Measurements from ENCODE around the gene CDH4.

Gene CDH4

DNA sequence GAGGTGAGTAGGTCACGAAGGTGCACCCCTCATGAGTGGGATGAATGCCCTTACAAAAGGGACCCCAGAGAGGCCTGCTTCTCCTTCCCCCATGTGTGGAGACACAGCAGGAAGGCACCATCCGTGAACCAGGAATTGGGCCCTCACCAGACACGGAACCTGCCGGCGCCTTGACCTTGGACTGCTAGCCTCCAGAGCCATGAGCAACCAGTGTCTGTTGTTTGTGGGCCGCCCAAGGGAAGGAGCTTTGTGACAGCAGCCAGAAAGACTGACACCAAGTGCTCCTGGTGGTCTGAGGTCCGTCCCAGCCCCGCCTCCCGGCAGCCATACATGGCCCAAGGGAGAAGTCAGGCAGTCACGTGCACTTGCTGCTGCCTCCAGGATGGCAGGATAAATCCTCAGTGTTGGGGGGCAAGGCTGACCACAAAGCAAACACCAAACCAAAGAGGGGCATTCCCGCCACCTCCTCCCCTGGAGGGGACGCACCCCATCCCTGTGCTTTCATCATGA is 29.3 kb downstream of the CDH4 start:
- Mint-ChIP-seq H3K4me3 (no peak overlapping the region), H3K4me1 (ENCODE audit: low read depth) (no peaks in the 10 kb centered on the region), H3K9me3 (peaks cover 10% of the 10 kb centered on the region), H3K27me3 (ENCODE audit: low read depth) (no peaks in the 10 kb centered on the region), H3K36me3 (ENCODE audit: low read depth) (peaks cover 6% of the 10 kb centered on the region), H3K27ac (no peak overlapping the region)
- DNase-seq (ENCODE audit: low spot score) = no peak

DNA sequence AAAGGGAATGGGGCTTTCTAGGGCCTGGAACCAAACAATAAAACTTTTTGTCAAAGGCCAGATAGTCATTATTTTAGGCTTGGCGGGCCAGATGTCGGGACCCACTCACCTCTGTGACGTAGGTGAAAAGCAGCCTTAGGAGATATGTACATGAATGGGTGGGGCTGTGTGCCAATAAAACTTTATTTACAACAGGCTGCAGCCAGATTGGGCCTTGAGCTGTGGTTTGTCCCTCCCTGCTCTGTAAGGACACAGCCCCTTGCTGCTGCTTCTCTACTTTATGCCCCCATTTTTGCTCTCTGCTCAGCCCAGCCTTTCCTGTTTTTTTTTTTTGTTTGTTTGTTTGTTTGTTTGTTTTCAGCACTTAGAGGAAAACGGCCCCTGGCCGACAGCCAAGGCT is 32.7 kb downstream of the CDH4 start:
- Mint-ChIP-seq H3K9me3 (peaks cover 10% of the 10 kb centered on the region), H3K27ac (no peak overlapping the region), H3K4me3 (no peak overlapping the region), H3K36me3 (ENCODE audit: low read depth) (peaks cover 6% of the 10 kb centered on the region), H3K27me3 (ENCODE audit: low read depth) (no peaks in the 10 kb centered on the region), H3K4me1 (ENCODE audit: low read depth) (no peaks in the 10 kb centered on the region)
- DNase-seq (ENCODE audit: low spot score) = no peak

DNA sequence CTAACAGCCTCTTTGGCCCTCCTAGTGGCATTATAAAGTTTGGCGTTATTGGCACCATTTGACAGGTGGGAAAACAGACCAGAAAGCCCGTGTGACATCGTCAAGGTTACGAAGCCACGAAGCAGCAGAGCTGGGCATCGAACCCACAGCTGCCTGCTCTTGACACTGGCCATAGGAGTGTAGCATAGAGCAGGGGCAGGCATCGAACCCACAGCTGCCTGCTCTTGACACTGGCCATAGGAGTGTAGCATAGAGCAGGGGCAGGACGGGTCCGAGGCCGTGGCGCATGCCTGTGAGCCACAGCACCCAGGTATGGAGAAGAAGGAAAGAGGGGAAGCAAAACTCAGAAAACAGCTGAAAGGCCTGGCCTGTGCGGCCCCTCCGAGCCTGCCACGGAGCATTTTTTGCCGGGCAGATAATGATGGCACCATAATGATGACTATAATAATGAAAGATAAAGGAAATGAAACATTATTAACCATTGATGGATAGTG is 33.1 kb downstream of the CDH4 start:
- Mint-ChIP-seq H3K4me3 (no peak overlapping the region), H3K4me1 (ENCODE audit: low read depth) (no peaks in the 10 kb centered on the region)

DNA sequence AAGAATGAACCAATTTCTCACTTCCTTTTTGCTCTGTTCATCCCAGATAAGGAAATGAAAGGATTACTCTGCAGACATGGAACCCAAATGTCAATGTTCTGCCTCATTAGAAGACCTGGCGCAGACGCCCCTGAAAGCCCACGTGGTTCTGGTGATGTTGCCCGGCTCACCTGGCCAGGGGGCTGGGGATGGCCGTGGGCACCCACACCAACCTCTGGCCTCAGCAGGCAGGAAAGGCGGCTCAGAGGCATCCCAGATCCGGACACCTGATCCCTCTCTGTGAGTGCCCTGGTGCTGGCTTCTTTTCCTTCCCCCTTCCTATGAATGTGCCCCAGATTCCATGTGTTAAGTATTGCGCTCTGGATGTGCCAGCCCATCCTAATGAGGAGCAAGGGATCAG is 33.6 kb downstream of the CDH4 start:
- H3K27ac Mint-ChIP-seq = no peak overlapping the region
- H3K27me3 Mint-ChIP-seq (ENCODE audit: low read depth) = no peaks in the 10 kb centered on the region

More for the DNA sequence above, 33.1 kb downstream of the CDH4 start:
- DNase-seq (ENCODE audit: low spot score) = no peak
- Mint-ChIP-seq H3K9me3 (peaks cover 10% of the 10 kb centered on the region), H3K27ac (no peak overlapping the region), H3K27me3 (ENCODE audit: low read depth) (no peaks in the 10 kb centered on the region), H3K36me3 (ENCODE audit: low read depth) (peaks cover 6% of the 10 kb centered on the region)

DNA sequence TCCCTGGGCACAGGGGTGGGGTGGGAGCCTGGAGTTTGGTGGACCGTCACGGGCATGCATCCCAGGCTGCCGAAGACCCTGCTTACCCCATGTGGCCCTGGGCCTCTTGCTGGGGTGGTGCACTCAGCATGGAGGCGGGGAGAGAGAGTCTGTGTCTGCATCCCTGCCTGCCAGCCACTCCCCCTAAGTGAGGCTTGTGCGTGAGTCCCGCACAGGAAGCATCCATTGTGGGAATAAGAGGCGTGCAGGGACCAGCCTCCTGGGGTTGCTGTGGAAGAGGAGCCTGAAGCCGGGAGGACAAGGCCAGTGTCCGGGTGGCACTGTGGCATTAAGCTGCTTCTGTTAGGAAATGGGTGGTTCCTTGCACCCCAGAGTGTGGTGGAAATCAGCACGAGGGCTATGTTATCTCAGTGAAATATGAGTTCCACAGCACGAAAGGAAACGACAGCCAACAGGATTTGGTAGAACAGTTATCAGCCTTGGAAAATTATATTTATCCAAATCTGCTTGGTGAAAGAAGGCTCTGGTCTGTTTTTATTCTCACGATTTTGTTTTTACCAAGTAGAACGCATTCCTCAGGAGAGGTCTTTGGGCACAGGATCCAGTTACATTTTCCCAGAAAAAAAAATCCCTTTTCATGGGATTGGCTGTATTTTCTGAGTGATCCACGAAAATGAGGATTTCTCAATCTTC is 35.7 kb downstream of the CDH4 start:
- H3K4me3 Mint-ChIP-seq = no peak overlapping the region
- no peak overlapping the region for H3K27ac Mint-ChIP-seq
- H3K9me3 Mint-ChIP-seq = peaks cover 4% of the 10 kb centered on the region
- H3K4me1 Mint-ChIP-seq (ENCODE audit: low read depth) = no peaks in the 10 kb centered on the region
- DNase-seq (ENCODE audit: low spot score) = no peak
- peaks cover 2% of the 10 kb centered on the region for H3K36me3 Mint-ChIP-seq (ENCODE audit: low read depth)
- no peaks in the 10 kb centered on the region for H3K27me3 Mint-ChIP-seq (ENCODE audit: low read depth)

More for the DNA sequence above, 33.6 kb downstream of the CDH4 start:
- Mint-ChIP-seq H3K9me3 (peaks cover 10% of the 10 kb centered on the region), H3K4me3 (no peak overlapping the region), H3K4me1 (ENCODE audit: low read depth) (no peaks in the 10 kb centered on the region), H3K36me3 (ENCODE audit: low read depth) (peaks cover 6% of the 10 kb centered on the region)
- no peak for DNase-seq (ENCODE audit: low spot score)

DNA sequence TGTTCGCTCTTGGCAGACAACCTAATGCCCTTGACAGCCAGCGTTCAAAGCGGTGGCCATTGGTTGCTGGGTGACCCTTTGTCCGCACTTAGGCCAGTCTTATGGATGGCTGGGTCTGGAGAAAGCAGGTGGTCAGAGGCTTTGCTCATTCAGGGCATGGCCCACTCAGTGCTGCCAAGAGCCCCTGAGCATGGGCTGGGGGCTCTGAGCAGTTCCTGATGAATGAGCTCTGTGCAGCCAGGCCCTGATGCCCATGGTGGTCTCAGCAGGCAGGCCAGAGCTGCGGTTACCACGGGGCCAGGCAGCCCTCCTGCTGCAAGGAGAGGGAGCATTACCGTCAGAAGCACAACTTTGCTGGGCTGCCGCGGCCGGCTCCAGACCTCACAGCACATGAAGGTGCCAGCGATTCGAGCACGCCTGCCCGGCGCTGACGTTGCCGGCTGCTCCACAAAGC is 36.3 kb downstream of the CDH4 start:
- peaks cover 4% of the 10 kb centered on the region for H3K9me3 Mint-ChIP-seq

DNA sequence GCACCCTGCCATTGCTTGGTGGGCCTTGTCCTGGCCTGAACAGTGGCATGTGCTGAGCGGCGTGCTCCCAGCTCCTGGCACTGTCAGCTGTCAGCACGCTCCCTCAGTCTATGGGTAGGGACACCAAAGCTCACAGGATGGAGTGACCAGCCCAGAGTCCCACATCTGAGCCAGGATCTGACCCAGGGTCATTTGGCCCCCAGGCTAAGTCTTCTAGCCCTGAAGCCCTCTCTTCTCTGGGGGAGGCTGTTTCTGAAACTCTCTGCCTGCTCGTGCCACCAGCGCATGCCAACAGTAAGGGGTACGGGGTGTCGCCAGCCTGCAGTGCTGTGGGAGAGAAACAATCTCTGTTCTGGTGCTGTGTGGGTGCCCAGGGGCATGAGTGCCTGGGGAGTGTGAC is 37.1 kb downstream of the CDH4 start:
- no peak for DNase-seq (ENCODE audit: low spot score)
- peaks cover 2% of the 10 kb centered on the region for H3K36me3 Mint-ChIP-seq (ENCODE audit: low read depth)
- no peaks in the 10 kb centered on the region for H3K4me1 Mint-ChIP-seq (ENCODE audit: low read depth)

More for the DNA sequence above, 36.3 kb downstream of the CDH4 start:
- no peak for DNase-seq (ENCODE audit: low spot score)
- Mint-ChIP-seq H3K27me3 (ENCODE audit: low read depth) (no peaks in the 10 kb centered on the region), H3K36me3 (ENCODE audit: low read depth) (peaks cover 2% of the 10 kb centered on the region), H3K4me3 (no peak overlapping the region), H3K4me1 (ENCODE audit: low read depth) (no peaks in the 10 kb centered on the region), H3K27ac (no peak overlapping the region)

DNA sequence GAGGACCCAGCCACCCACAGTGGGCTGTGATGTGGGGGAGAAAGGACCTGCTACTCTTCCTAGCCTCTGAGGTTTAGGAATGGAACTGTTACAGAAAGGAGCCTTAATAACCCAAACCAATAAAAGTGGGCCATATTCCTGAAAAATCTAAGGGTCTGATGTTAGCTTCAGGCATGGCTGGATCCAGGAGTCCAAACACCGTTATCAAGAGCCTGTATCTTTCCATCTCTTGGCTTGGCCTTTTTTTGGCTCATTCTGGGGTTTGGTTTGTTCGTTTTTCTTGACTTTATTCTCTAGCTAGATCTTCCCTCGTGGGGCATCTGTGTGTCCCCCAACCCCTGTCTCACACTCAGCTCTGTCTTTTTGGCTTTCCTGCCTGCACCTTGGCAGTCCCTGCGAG is 38.7 kb downstream of the CDH4 start:
- Mint-ChIP-seq H3K27ac (no peak overlapping the region), H3K4me1 (ENCODE audit: low read depth) (no peaks in the 10 kb centered on the region), H3K36me3 (ENCODE audit: low read depth) (no peaks in the 10 kb centered on the region), H3K27me3 (ENCODE audit: low read depth) (no peaks in the 10 kb centered on the region), H3K4me3 (no peak overlapping the region), H3K9me3 (peaks cover 4% of the 10 kb centered on the region)
- DNase-seq (ENCODE audit: low spot score) = no peak

More for the DNA sequence above, 37.1 kb downstream of the CDH4 start:
- H3K27ac Mint-ChIP-seq = no peak overlapping the region
- H3K9me3 Mint-ChIP-seq = peaks cover 3% of the 10 kb centered on the region
- H3K4me3 Mint-ChIP-seq = no peak overlapping the region
- no peaks in the 10 kb centered on the region for H3K27me3 Mint-ChIP-seq (ENCODE audit: low read depth)

DNA sequence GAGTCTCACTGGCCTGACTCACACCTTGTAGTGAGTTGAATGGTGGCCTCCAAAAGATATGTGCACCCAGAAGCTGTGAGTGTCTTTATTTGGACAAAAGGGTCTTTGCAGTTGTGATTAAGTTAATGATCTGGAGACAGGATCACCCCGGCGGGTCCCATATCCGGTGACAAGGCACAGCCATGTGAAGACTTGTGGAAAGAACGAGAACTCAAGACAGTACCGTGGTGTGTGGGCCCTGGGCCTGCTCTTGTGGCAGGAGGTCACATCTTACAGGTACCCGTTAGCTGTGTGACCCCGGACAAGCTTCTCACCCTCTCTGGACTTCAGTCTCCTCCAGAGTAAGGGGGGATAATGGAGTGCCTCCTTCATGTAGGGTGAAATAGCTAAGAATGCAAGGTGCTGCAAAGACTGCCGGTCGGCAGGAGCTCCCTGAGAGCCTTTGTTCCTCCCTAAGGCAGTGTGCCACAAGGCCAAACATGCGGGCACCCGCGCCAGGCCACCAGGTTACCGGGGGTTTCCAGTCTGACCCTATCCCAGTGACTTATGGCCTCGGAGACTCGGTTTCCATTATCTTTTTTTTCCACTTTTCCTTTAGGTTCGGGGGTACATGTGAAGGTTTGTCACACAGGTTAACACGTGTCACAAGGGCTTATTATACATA is 39.2 kb downstream of the CDH4 start:
- H3K9me3 Mint-ChIP-seq = peaks cover 4% of the 10 kb centered on the region
- H3K27ac Mint-ChIP-seq = no peak overlapping the region
- DNase-seq (ENCODE audit: low spot score) = no peak
- H3K36me3 Mint-ChIP-seq (ENCODE audit: low read depth) = no peaks in the 10 kb centered on the region
- no peaks in the 10 kb centered on the region for H3K4me1 Mint-ChIP-seq (ENCODE audit: low read depth)
- no peak overlapping the region for H3K4me3 Mint-ChIP-seq
- no peaks in the 10 kb centered on the region for H3K27me3 Mint-ChIP-seq (ENCODE audit: low read depth)

DNA sequence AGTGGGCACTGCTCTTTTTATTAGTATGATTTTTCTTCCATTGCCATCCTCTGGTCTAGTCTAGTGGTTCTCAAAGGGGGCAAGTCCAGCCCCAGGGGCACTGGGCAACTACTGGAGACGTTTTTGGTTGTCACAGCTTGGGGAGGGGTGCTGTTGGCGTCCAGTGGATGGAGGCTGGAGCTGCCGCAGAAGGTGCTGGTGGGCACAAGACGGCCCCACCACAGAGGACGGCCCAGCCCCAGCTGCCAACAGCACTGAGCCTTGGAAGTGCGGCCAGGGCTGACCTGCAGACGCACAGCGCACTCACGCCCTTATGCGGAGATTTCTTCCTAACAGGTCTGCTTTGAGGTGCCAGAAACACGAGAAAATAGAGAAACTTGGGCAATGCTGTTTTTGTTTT is 40.3 kb downstream of the CDH4 start:
- no peak overlapping the region for H3K4me3 Mint-ChIP-seq

DNA sequence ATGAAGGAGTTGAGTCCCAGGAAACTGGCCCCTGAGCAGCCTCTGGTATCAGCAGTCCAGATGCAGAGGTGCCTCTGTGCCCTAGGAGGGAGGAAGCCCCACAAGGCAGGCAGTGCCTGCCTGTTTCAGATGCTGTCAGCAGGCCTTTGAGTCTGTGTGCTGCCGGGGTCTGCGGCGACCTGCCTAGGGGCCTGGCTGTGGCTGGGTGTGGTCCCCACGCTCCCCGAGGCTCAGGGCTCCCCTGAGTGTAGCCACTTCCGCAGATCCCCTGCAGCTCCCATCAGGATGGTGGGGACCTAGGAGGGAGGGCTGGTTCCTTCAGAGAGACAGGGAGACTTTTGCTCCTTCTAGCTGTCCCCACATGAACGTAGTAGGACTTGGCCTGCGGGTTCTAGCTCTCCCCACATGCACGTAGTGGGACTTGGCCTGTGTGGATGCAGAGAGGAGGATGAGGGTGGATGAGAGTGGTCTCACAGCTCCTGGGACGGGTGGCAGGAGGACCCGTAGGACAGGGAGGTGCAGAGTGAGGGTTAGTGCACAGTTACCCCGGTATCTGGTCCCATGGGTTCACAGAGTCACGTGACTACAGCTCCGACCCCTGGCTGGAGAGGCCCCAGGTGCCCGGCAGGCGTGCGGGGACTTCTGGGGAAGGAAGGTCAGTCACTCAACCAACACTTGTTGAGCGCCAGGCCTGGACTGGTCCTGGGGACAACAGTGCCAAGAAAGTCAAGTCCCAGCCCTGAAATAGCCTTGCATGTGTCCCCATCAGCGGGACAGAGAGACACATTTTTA is 41.0 kb downstream of the CDH4 start:
- no peak for DNase-seq (ENCODE audit: low spot score)
- no peaks in the 10 kb centered on the region for H3K27me3 Mint-ChIP-seq (ENCODE audit: low read depth)
- peaks cover 4% of the 10 kb centered on the region for H3K9me3 Mint-ChIP-seq
- H3K36me3 Mint-ChIP-seq (ENCODE audit: low read depth) = no peaks in the 10 kb centered on the region
- no peaks in the 10 kb centered on the region for H3K4me1 Mint-ChIP-seq (ENCODE audit: low read depth)
- no peak overlapping the region for H3K27ac Mint-ChIP-seq
- no peak overlapping the region for H3K4me3 Mint-ChIP-seq

More for the DNA sequence above, 40.3 kb downstream of the CDH4 start:
- no peaks in the 10 kb centered on the region for H3K4me1 Mint-ChIP-seq (ENCODE audit: low read depth)
- no peak for DNase-seq (ENCODE audit: low spot score)
- peaks cover 4% of the 10 kb centered on the region for H3K9me3 Mint-ChIP-seq
- no peak overlapping the region for H3K27ac Mint-ChIP-seq
- no peaks in the 10 kb centered on the region for H3K36me3 Mint-ChIP-seq (ENCODE audit: low read depth)
- no peaks in the 10 kb centered on the region for H3K27me3 Mint-ChIP-seq (ENCODE audit: low read depth)

DNA sequence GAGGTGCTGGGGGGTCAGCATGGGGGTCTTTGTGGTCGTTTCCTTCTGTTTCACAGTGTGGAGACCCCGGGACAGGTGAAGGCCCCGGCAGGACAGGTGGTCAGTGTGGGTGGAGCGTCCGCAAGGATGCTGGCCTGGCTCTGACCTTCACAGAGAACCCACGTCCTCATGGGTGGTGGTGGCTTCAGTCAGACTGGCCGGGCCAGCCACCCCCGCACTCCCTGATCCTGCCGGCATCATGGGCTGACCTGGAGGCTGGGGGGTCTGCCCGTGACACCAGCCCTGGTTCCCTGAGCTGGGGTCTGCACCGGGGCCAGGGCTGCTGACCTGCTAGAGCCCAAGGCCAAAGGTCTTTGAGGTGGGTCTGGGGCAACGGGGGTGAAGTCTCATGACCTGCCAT is 41.9 kb downstream of the CDH4 start:
- no peak overlapping the region for H3K27ac Mint-ChIP-seq
- DNase-seq (ENCODE audit: low spot score) = no peak
- H3K27me3 Mint-ChIP-seq (ENCODE audit: low read depth) = no peaks in the 10 kb centered on the region
- H3K4me1 Mint-ChIP-seq (ENCODE audit: low read depth) = no peaks in the 10 kb centered on the region
- peaks cover 4% of the 10 kb centered on the region for H3K9me3 Mint-ChIP-seq
- H3K4me3 Mint-ChIP-seq = no peak overlapping the region
- no peaks in the 10 kb centered on the region for H3K36me3 Mint-ChIP-seq (ENCODE audit: low read depth)

DNA sequence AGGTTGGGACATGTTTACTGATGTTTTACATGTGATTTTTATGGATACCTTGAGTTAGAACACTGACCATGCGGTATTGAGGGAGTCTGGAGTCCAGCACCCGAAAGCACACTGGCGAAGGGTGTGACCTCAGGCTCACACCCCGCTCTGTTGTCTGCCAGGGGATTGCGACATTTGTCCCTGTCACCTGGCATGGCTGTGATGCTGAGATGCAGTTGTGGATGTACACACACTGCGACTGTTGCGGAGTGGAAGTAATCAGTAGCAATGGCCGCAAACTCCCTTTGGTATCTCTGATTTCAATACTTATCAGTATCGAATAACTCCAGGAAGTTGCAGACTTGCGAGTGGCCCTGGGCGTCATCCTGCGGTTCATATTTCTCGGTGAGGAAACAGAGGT is 43.2 kb downstream of the CDH4 start:
- no peak for DNase-seq (ENCODE audit: low spot score)
- H3K36me3 Mint-ChIP-seq (ENCODE audit: low read depth) = no peaks in the 10 kb centered on the region
- H3K27me3 Mint-ChIP-seq (ENCODE audit: low read depth) = no peaks in the 10 kb centered on the region
- peaks cover 4% of the 10 kb centered on the region for H3K9me3 Mint-ChIP-seq
- H3K27ac Mint-ChIP-seq = no peak overlapping the region
- no peak overlapping the region for H3K4me3 Mint-ChIP-seq
- no peaks in the 10 kb centered on the region for H3K4me1 Mint-ChIP-seq (ENCODE audit: low read depth)
